HEK293 (cell line): ENCODE results near the gene NDUFS7.

Experiments
- EGR2 ChIP-seq: fragments of 450-650 bp; formaldehyde crosslinking; IDR thresholded peaks from 2 replicates; pipeline ENCODE4 v1.5.1; 2016; ENCODE audit warnings: low read depth, missing biosample characterization, missing genetic modification characterization
- GLIS1 ChIP-seq: fragments of 450-650 bp; formaldehyde crosslinking; IDR thresholded peaks from 2 replicates; pipeline ENCODE4 v1.5.1; 2016; ENCODE audit warnings: missing biosample characterization, missing genetic modification characterization
- KLF16 ChIP-seq: fragments of 450-650 bp; formaldehyde crosslinking; IDR thresholded peaks from 2 replicates; pipeline ENCODE4 v1.5.1; 2017; ENCODE audit warnings: missing biosample characterization, missing genetic modification characterization
- SP3 ChIP-seq: fragments of 450-650 bp; formaldehyde crosslinking; IDR thresholded peaks from 2 replicates; pipeline ENCODE4 v1.5.1; 2016; ENCODE audit warnings: missing biosample characterization, missing genetic modification characterization
- TCF7L2 ChIP-seq: IDR thresholded peaks from 2 replicates; pipeline ENCODE4 v1.6.1; 2011; ENCODE audit warnings: low read depth, mild to moderate bottlenecking, inconsistent platforms, low read length, moderate library complexity, borderline replicate concordance
- ZNF169 ChIP-seq: fragments of 450-650 bp; formaldehyde crosslinking; IDR thresholded peaks from 2 replicates; pipeline ENCODE4 v1.5.1; 2016; ENCODE audit warnings: missing biosample characterization, missing genetic modification characterization
- ZNF174 ChIP-seq: fragments of 450-650 bp; formaldehyde crosslinking; IDR thresholded peaks from 2 replicates; pipeline ENCODE4 v1.5.0; 2017; ENCODE audit warnings: missing biosample characterization, mild to moderate bottlenecking, missing genetic modification characterization
- ZNF2 ChIP-seq: fragments of 450-650 bp; formaldehyde crosslinking; IDR thresholded peaks from 2 replicates; pipeline ENCODE4 v1.5.1; 2016; ENCODE audit warnings: missing biosample characterization, missing genetic modification characterization
- ZNF239 ChIP-seq: fragments of 450-650 bp; formaldehyde crosslinking; IDR thresholded peaks from 2 replicates; pipeline ENCODE4 v1.5.1; 2016; ENCODE audit warnings: missing biosample characterization, missing genetic modification characterization
- ZNF426 ChIP-seq: fragments of 450-650 bp; formaldehyde crosslinking; IDR thresholded peaks from 2 replicates; pipeline ENCODE4 v1.5.1; 2017; ENCODE audit warnings: missing biosample characterization, missing genetic modification characterization, mild to moderate bottlenecking, inconsistent platforms, moderate library complexity
- ZNF837 ChIP-seq: fragments of 450-650 bp; formaldehyde crosslinking; IDR thresholded peaks from 2 replicates; pipeline ENCODE4 v1.5.1; 2016; ENCODE audit warnings: missing biosample characterization, missing genetic modification characterization
- ZSCAN16 ChIP-seq: fragments of 450-650 bp; formaldehyde crosslinking; IDR thresholded peaks from 2 replicates; pipeline ENCODE4 v1.5.1; 2016; ENCODE audit warnings: missing biosample characterization, missing genetic modification characterization
- TF ChIP-seq, protein P1 (sequence below): fragments of 450-650 bp; formaldehyde crosslinking; IDR thresholded peaks from 2 replicates; pipeline ENCODE4 v1.5.1; 2016; ENCODE audit warnings: missing biosample characterization, missing genetic modification characterization
- TF ChIP-seq, protein P2 (sequence below): fragments of 450-650 bp; formaldehyde crosslinking; conservative IDR thresholded peaks from 2 replicates; pipeline ENCODE4 v1.5.1; 2016; ENCODE audit warnings: low read depth, missing biosample characterization, missing genetic modification characterization
- TF ChIP-seq, protein P3 (sequence below): fragments of 450-650 bp; formaldehyde crosslinking; IDR thresholded peaks from 2 replicates; pipeline ENCODE4 v1.5.1; 2016; ENCODE audit warnings: missing biosample characterization, missing genetic modification characterization
- TF ChIP-seq, protein P4 (sequence below): fragments of 450-650 bp; IDR thresholded peaks from 2 replicates; pipeline ENCODE4 v1.5.1; 2018; ENCODE audit warnings: missing biosample characterization, mild to moderate bottlenecking, missing genetic modification characterization
- TF ChIP-seq, protein P5 (sequence below): fragments of 450-650 bp; formaldehyde crosslinking; optimal IDR thresholded peaks from 2 replicates; pipeline ENCODE3; 2016; ENCODE audit warnings: missing biosample characterization, mild to moderate bottlenecking, missing genetic modification characterization
- TF ChIP-seq, protein P6 (sequence below): fragments of 450-650 bp; formaldehyde crosslinking; IDR thresholded peaks from 2 replicates; pipeline ENCODE4 v1.5.1; 2017; ENCODE audit warnings: missing biosample characterization, missing genetic modification characterization
- TF ChIP-seq, protein P7 (sequence below): fragments of 450-650 bp; formaldehyde crosslinking; IDR thresholded peaks from 2 replicates; pipeline ENCODE4 v1.5.1; 2016; ENCODE audit warnings: missing biosample characterization, missing genetic modification characterization
- TF ChIP-seq, protein P8 (sequence below): fragments of 450-650 bp; formaldehyde crosslinking; IDR thresholded peaks from 2 replicates; pipeline ENCODE4 v1.5.1; 2017; ENCODE audit warnings: missing biosample characterization, missing genetic modification characterization

Gene NDUFS7

DNA sequence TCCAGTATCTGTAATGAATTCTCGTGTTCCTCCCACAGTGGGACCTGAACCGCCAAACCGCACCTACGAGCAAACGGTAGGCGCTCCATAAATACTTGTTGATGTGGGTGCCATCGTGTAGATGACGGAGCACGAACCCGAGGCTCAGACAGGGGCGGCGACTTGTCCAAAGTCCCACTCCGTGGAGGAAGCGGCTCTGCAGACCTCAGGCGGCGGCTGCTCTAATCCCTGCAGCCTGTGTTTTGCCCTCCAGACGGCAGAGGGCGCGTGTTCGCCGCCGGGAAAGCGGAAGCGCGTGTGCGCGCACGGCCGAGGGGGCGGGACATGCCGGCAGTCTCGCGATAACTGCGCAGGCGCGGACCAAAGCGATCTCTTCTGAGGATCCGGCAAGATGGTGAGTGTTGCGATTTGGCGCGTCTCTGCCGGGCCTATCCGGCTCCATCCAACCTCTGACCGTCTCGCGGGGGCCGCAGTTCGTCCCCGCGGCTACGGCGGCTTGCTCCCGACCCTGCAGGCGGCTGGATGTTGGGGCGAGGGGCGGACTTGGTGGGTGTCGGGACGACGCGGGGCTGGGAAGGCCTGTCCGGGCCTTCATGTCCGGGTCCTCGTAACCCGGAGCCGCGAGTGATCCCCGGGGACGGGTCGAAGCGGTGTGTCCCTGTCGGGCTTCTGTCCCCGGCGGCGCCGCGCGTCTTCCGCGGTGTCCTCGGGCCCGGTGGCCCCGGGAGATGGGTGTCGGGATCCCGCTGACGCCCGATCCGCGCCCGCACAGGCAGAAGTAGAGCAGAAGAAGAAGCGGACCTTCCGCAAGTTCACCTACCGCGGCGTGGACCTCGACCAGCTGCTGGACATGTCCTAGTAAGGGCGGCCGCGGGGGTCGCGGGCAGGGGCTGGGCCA, 54.6 kb downstream of the NDUFS7 start, which contains the start of gene RPS15 (continued):
- TF ChIP-seq, protein P1, sequence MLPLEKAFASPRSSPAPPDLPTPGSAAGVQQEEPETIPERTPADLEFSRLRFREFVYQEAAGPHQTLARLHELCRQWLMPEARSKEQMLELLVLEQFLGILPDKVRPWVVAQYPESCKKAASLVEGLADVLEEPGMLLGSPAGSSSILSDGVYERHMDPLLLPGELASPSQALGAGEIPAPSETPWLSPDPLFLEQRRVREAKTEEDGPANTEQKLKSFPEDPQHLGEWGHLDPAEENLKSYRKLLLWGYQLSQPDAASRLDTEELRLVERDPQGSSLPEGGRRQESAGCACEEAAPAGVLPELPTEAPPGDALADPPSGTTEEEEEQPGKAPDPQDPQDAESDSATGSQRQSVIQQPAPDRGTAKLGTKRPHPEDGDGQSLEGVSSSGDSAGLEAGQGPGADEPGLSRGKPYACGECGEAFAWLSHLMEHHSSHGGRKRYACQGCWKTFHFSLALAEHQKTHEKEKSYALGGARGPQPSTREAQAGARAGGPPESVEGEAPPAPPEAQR (tag by site-specific recombination) = peak; percentile 34; the same call in 1 of the 2 replicates
- TF ChIP-seq, protein P2, sequence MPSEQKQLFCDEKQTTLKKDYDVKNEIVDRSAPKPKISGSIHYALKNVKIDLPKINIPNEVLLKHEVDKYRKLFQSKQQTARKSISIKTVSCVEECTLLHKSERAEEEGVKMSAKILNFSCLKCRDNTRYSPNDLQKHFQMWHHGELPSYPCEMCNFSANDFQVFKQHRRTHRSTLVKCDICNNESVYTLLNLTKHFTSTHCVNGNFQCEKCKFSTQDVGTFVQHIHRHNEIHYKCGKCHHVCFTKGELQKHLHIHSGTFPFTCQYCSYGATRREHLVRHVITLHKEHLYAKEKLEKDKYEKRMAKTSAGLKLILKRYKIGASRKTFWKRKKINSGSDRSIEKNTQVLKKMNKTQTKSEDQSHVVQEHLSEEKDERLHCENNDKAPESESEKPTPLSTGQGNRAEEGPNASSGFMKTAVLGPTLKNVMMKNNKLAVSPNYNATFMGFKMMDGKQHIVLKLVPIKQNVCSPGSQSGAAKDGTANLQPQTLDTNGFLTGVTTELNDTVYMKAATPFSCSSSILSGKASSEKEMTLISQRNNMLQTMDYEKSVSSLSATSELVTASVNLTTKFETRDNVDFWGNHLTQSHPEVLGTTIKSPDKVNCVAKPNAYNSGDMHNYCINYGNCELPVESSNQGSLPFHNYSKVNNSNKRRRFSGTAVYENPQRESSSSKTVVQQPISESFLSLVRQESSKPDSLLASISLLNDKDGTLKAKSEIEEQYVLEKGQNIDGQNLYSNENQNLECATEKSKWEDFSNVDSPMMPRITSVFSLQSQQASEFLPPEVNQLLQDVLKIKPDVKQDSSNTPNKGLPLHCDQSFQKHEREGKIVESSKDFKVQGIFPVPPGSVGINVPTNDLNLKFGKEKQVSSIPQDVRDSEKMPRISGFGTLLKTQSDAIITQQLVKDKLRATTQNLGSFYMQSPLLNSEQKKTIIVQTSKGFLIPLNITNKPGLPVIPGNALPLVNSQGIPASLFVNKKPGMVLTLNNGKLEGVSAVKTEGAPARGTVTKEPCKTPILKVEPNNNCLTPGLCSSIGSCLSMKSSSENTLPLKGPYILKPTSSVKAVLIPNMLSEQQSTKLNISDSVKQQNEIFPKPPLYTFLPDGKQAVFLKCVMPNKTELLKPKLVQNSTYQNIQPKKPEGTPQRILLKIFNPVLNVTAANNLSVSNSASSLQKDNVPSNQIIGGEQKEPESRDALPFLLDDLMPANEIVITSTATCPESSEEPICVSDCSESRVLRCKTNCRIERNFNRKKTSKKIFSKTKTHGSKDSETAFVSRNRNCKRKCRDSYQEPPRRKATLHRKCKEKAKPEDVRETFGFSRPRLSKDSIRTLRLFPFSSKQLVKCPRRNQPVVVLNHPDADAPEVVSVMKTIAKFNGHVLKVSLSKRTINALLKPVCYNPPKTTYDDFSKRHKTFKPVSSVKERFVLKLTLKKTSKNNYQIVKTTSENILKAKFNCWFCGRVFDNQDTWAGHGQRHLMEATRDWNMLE (tag by site-specific recombination) = peak; percentile 53; the same call in 1 of the 2 replicates
- TF ChIP-seq ZNF837 (tag by site-specific recombination) (peak; percentile 76; the same call in 1 of the 2 replicates), ZSCAN16 (0 out of 2 replicates have a peak, but pooled peaks have one; percentile 47), ZNF426 (tag by site-specific recombination) (no peak), ZNF2 (tag by site-specific recombination) (peak; percentile 97), ZNF174 (tag by site-specific recombination) (no peak), GLIS1 (tag by site-specific recombination) (peak; percentile 58), KLF16 (tag by site-specific recombination) (peak; percentile 97), EGR2 (peak; percentile 88), TCF7L2 (no peak), SP3 (peak; percentile 96), ZNF169 (tag by site-specific recombination) (no peak; the same call in 1 of the 2 replicates), ZNF239 (tag by site-specific recombination) (peak; percentile 87; the same call in 1 of the 2 replicates)
- TF ChIP-seq, protein P3, sequence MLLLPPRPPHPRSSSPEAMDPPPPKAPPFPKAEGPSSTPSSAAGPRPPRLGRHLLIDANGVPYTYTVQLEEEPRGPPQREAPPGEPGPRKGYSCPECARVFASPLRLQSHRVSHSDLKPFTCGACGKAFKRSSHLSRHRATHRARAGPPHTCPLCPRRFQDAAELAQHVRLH = peak; percentile 88
- TF ChIP-seq, protein P4, sequence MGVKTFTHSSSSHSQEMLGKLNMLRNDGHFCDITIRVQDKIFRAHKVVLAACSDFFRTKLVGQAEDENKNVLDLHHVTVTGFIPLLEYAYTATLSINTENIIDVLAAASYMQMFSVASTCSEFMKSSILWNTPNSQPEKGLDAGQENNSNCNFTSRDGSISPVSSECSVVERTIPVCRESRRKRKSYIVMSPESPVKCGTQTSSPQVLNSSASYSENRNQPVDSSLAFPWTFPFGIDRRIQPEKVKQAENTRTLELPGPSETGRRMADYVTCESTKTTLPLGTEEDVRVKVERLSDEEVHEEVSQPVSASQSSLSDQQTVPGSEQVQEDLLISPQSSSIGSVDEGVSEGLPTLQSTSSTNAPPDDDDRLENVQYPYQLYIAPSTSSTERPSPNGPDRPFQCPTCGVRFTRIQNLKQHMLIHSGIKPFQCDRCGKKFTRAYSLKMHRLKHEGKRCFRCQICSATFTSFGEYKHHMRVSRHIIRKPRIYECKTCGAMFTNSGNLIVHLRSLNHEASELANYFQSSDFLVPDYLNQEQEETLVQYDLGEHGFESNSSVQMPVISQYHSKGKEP (tag by site-specific recombination) = peak; percentile 54; the same call in 1 of the 2 replicates
- TF ChIP-seq, protein P5, sequence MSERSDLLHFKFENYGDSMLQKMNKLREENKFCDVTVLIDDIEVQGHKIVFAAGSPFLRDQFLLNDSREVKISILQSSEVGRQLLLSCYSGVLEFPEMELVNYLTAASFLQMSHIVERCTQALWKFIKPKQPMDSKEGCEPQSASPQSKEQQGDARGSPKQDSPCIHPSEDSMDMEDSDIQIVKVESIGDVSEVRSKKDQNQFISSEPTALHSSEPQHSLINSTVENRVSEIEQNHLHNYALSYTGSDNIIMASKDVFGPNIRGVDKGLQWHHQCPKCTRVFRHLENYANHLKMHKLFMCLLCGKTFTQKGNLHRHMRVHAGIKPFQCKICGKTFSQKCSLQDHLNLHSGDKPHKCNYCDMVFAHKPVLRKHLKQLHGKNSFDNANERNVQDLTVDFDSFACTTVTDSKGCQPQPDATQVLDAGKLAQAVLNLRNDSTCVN = peak; percentile 98
- TF ChIP-seq, protein P6, sequence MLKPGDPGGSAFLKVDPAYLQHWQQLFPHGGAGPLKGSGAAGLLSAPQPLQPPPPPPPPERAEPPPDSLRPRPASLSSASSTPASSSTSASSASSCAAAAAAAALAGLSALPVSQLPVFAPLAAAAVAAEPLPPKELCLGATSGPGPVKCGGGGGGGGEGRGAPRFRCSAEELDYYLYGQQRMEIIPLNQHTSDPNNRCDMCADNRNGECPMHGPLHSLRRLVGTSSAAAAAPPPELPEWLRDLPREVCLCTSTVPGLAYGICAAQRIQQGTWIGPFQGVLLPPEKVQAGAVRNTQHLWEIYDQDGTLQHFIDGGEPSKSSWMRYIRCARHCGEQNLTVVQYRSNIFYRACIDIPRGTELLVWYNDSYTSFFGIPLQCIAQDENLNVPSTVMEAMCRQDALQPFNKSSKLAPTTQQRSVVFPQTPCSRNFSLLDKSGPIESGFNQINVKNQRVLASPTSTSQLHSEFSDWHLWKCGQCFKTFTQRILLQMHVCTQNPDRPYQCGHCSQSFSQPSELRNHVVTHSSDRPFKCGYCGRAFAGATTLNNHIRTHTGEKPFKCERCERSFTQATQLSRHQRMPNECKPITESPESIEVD (tag by site-specific recombination) = no peak; the same call in 1 of the 2 replicates
- TF ChIP-seq, protein P7, sequence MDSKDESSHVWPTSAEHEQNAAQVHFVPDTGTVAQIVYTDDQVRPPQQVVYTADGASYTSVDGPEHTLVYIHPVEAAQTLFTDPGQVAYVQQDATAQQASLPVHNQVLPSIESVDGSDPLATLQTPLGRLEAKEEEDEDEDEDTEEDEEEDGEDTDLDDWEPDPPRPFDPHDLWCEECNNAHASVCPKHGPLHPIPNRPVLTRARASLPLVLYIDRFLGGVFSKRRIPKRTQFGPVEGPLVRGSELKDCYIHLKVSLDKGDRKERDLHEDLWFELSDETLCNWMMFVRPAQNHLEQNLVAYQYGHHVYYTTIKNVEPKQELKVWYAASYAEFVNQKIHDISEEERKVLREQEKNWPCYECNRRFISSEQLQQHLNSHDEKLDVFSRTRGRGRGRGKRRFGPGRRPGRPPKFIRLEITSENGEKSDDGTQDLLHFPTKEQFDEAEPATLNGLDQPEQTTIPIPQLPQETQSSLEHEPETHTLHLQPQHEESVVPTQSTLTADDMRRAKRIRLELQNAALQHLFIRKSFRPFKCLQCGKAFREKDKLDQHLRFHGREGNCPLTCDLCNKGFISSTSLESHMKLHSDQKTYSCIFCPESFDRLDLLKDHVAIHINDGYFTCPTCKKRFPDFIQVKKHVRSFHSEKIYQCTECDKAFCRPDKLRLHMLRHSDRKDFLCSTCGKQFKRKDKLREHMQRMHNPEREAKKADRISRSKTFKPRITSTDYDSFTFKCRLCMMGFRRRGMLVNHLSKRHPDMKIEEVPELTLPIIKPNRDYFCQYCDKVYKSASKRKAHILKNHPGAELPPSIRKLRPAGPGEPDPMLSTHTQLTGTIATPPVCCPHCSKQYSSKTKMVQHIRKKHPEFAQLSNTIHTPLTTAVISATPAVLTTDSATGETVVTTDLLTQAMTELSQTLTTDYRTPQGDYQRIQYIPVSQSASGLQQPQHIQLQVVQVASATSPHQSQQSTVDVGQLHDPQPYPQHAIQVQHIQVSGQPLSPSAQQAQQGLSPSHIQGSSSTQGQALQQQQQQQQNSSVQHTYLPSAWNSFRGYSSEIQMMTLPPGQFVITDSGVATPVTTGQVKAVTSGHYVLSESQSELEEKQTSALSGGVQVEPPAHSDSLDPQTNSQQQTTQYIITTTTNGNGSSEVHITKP = peak; percentile 66
- TF ChIP-seq, protein P8, sequence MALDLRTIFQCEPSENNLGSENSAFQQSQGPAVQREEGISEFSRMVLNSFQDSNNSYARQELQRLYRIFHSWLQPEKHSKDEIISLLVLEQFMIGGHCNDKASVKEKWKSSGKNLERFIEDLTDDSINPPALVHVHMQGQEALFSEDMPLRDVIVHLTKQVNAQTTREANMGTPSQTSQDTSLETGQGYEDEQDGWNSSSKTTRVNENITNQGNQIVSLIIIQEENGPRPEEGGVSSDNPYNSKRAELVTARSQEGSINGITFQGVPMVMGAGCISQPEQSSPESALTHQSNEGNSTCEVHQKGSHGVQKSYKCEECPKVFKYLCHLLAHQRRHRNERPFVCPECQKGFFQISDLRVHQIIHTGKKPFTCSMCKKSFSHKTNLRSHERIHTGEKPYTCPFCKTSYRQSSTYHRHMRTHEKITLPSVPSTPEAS (tag by site-specific recombination) = peak; percentile 61; the same call in 1 of the 2 replicates
